K562 (cell line): Measurements from ENCODE around the gene PLEKHG5. TPM values are rescaled to one million over a fixed set of nuclear protein-coding genes. Genes with fewer than 3 reads are reported as not detected.
A peak's percentile ranks its signal among the peaks of the same experiment; 100 is the strongest.

Experiments used
- ATF7 ChIP-seq: fragments of 450-650 bp; IDR thresholded peaks from 2 replicates; pipeline ENCODE4 v1.7.1; 2014; ENCODE audit warnings: mild to moderate bottlenecking, moderate library complexity
- CBFA2T3 ChIP-seq: fragments of 450-650 bp; IDR thresholded peaks from 2 replicates; pipeline ENCODE4 v1.6.1; 2017
- CC2D1A ChIP-seq: fragments of 450-650 bp; IDR thresholded peaks from 2 replicates; pipeline ENCODE4 v1.6.1; 2017; ENCODE audit warnings: mild to moderate bottlenecking
- CCNT2 ChIP-seq: IDR thresholded peaks from 2 replicates; pipeline ENCODE4 v1.6.1; 2011; ENCODE audit warnings: borderline replicate concordance, low read depth, mild to moderate bottlenecking, moderate library complexity, mixed read lengths, low read length; ENCODE audit not compliant: insufficient read length; ENCODE audit errors: extremely low read depth
- CEBPG ChIP-seq, 3 experiments: fragments of 200-800 bp in 1 of 3; sonication (Bioruptor generic) in 1 of 3; sonication (generic) in 1 of 3; formaldehyde crosslinking in 1 of 3; IDR thresholded peaks in 2 of 3; conservative IDR thresholded peaks in 1 of 3; 2 replicates each; pipeline versions ENCODE4 v1.6.1 to v1.8.0; 2016 to 2022; ENCODE audit warnings: missing compliant biosample characterization in 2 of 3, missing genetic modification characterization in 2 of 3, mild to moderate bottlenecking in 1 of 3, missing genetic modification reagents in 1 of 3
- CTBP1 ChIP-seq: fragments of 450-650 bp; IDR thresholded peaks from 2 replicates; pipeline ENCODE4 v1.6.1; 2016; ENCODE audit warnings: borderline replicate concordance
- CXXC5 ChIP-seq: fragments of 250-450 bp; sonication (Bioruptor Pico); IDR thresholded peaks from 2 replicates; pipeline ENCODE4 v1.8.0; 2022; ENCODE audit warnings: inconsistent platforms, mild to moderate bottlenecking, moderate library complexity
- DMBX1 ChIP-seq: fragments of 250-450 bp; sonication (Bioruptor Pico); IDR thresholded peaks from 2 replicates; pipeline ENCODE4 v1.8.0; 2022; ENCODE audit warnings: inconsistent platforms, mild to moderate bottlenecking, moderate library complexity, borderline replicate concordance
- GATAD2A ChIP-seq: fragments of 450-650 bp; IDR thresholded peaks from 2 replicates; pipeline ENCODE4 v1.6.1; 2017
- GTF2E2 ChIP-seq: fragments of 200-800 bp; sonication (Bioruptor generic); IDR thresholded peaks from 2 replicates; pipeline ENCODE4 v1.6.1; 2016; ENCODE audit warnings: missing genetic modification characterization, missing compliant biosample characterization
- KLF1 ChIP-seq: fragments of 450-650 bp; IDR thresholded peaks from 2 replicates; pipeline ENCODE4 v1.6.1; 2016; ENCODE audit warnings: missing genetic modification characterization, missing compliant biosample characterization
- MCM7 ChIP-seq, 2 experiments: fragments of 450-650 bp; IDR thresholded peaks; 2 replicates each; pipeline ENCODE4 v1.6.1; 2016 to 2018
- MYC ChIP-seq, 2 experiments: fragments of 250-450 bp in 1 of 2; sonication (Bioruptor Pico) in 1 of 2; IDR thresholded peaks; 2 replicates each; pipeline versions ENCODE4 v1.5.1 to v1.6.1; 2012 to 2021; ENCODE audit warnings: low read depth in 2 of 2, borderline replicate concordance in 1 of 2, improper control_type of control experiment in 1 of 2, low read length in 1 of 2, mild to moderate bottlenecking in 1 of 2, moderate library complexity in 1 of 2
- MYNN ChIP-seq, 2 experiments: sonication (generic); formaldehyde crosslinking in 1 of 2; IDR thresholded peaks; 2 replicates each; pipeline versions ENCODE4 v1.5.0 to v1.6.1; 2016 to 2020; ENCODE audit warnings: antibody characterized with exemption in 1 of 2, missing genetic modification reagents in 1 of 2
- RNF219 ChIP-seq: fragments of 250-450 bp; sonication (Bioruptor Pico); IDR thresholded peaks from 2 replicates; pipeline ENCODE4 v1.5.0; 2022; ENCODE audit warnings: mild to moderate bottlenecking
- SREBF1 ChIP-seq: fragments of 150-350 bp; IDR thresholded peaks from 2 replicates; pipeline ENCODE4 v1.6.1; 2014; ENCODE audit warnings: antibody characterized with exemption, low read depth, low read length, borderline replicate concordance
- TRIM24 ChIP-seq, 2 experiments: fragments of 450-650 bp; IDR thresholded peaks; 2 replicates each; pipeline ENCODE4 v1.6.1; 2016
- ZBTB7A ChIP-seq: IDR thresholded peaks from 2 replicates; pipeline ENCODE4 v1.6.1; 2011; ENCODE audit warnings: low read depth, mild to moderate bottlenecking, low read length, moderate library complexity, borderline replicate concordance; ENCODE audit not compliant: control insufficient read depth
- ZFX ChIP-seq: sonication (generic); formaldehyde crosslinking; IDR thresholded peaks from 2 replicates; pipeline ENCODE4 v1.8.0; 2022; ENCODE audit warnings: mild to moderate bottlenecking, missing genetic modification reagents, moderate library complexity
- ZNF263 ChIP-seq: sonication (generic); formaldehyde crosslinking; IDR thresholded peaks from 2 replicates; pipeline ENCODE4 v1.8.0; 2022; ENCODE audit warnings: mild to moderate bottlenecking, missing genetic modification reagents, borderline replicate concordance
- ZNF551 ChIP-seq: fragments of 250-450 bp; sonication (Bioruptor Pico); IDR thresholded peaks from 2 replicates; pipeline ENCODE4 v1.5.0; 2021; ENCODE audit warnings: mild to moderate bottlenecking, moderate library complexity
- ZNF766 ChIP-seq: fragments of 200-800 bp; sonication (Bioruptor generic); conservative IDR thresholded peaks from 2 replicates; pipeline ENCODE4 v1.6.1; 2016; ENCODE audit warnings: missing genetic modification characterization, missing compliant biosample characterization
- polyA plus RNA-seq, 8 experiments: library from polyadenylated mRNA; depleted of rRNA in 4 of 8; stranded (reverse) in 5 of 8; unstranded in 3 of 8; fragments of >200 nt; fragmentation: Nextera tagmentation in 2 of 8; fragmentation: Illumina TruSeq in 1 of 8; extraction: Ambion mirVana in 2 of 8; extraction: Trizol in 1 of 8; gene quantifications; 2 replicates each; pipeline versions ENCODE4 v1.2.1 to v1.2.3, GENCODE V29; 2011 to 2014; ENCODE audit warnings: inconsistent platforms in 1 of 8, missing spikeins in 1 of 8
- total RNA-seq, 7 experiments: library from RNA; depleted of rRNA in 6 of 7; stranded (reverse); fragments of >200 nt in 6 of 7; fragmentation: Illumina TruSeq in 2 of 7; extraction: Trizol in 2 of 7; gene quantifications; 2 replicates each; pipeline versions ENCODE4 v1.2.1 to v1.2.3, GENCODE V29; 2011 to 2021; ENCODE audit warnings: low replicate concordance in 1 of 7
- TF ChIP-seq, protein P1 (sequence below), 2 experiments: fragments of 450-650 bp; conservative IDR thresholded peaks; 2 replicates each; pipeline ENCODE4 v1.6.1; 2017; ENCODE audit warnings: mild to moderate bottlenecking in 2 of 2, moderate library complexity in 2 of 2
- TF ChIP-seq, protein P2 (sequence below): sonication (generic); formaldehyde crosslinking; IDR thresholded peaks from 2 replicates; pipeline ENCODE4 v1.9.0; 2022; ENCODE audit warnings: mild to moderate bottlenecking, missing genetic modification reagents

Gene PLEKHG5
- total and polyA plus RNA-seq, 9 of the 15 experiments (the other 6 are each of a cell fraction or from before 2014, with no cell fraction given), result 0.04 to 0.29 (median 0.09) TPM; not detected in 3

- TF ChIP-seq ZBTB7A, result no peak
- TF ChIP-seq MCM7 (IDR thresholded peaks at IDR 0.05), result no peak
- peak; percentile 68 for TF ChIP-seq CXXC5 (CRISPR knock-in tag)
- peak; percentile 40; the same call in 1 of the 2 replicates for TF ChIP-seq GATAD2A
- no peak for TF ChIP-seq GTF2E2 (tag)
- TF ChIP-seq ZNF263, result 0 out of 2 replicates have a peak, but pooled peaks have one; percentile 22
- no peak for TF ChIP-seq DMBX1 (CRISPR knock-in tag)
- TF ChIP-seq CEBPG (CRISPR knock-in tag; IDR thresholded peaks at IDR 0.05), result no peak
- no peak for TF ChIP-seq CEBPG (tag; conservative IDR thresholded peaks at IDR 0.05 in 1 of 2, IDR thresholded peaks at IDR 0.05 in 1 of 2)
- peak; percentile 65 for TF ChIP-seq CCNT2
- TF ChIP-seq ATF7, result no peak
- peak; percentile 72 to 84; a peak in 3 of 4 replicates for TF ChIP-seq TRIM24 (IDR thresholded peaks at IDR 0.05)
- TF ChIP-seq ZNF551 (CRISPR knock-in tag), result no peak
- no peak for TF ChIP-seq ZNF766 (CRISPR knock-in tag)
- peak; percentile 89 for TF ChIP-seq ZFX (CRISPR knock-in tag)
- peak; percentile 80; the same call in 1 of the 2 replicates for TF ChIP-seq MYNN (IDR thresholded peaks at IDR 0.05)
- TF ChIP-seq MYNN (CRISPR knock-in tag; IDR thresholded peaks at IDR 0.05), result no peak
- TF ChIP-seq RNF219 (CRISPR knock-in tag), result no peak
- TF ChIP-seq, protein P1, sequence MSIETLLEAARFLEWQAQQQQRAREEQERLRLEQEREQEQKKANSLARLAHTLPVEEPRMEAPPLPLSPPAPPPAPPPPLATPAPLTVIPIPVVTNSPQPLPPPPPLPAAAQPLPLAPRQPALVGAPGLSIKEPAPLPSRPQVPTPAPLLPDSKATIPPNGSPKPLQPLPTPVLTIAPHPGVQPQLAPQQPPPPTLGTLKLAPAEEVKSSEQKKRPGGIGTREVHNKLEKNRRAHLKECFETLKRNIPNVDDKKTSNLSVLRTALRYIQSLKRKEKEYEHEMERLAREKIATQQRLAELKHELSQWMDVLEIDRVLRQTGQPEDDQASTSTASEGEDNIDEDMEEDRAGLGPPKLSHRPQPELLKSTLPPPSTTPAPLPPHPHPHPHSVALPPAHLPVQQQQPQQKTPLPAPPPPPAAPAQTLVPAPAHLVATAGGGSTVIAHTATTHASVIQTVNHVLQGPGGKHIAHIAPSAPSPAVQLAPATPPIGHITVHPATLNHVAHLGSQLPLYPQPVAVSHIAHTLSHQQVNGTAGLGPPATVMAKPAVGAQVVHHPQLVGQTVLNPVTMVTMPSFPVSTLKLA (conservative IDR thresholded peaks at IDR 0.05), result peak in 1 of 2 experiments; percentile 32; a peak in 1 of 4 replicates
- TF ChIP-seq SREBF1, result no peak
- TF ChIP-seq CC2D1A, result 0 out of 2 replicates have a peak, but pooled peaks have one; percentile 16
- TF ChIP-seq CBFA2T3, result peak; percentile 92
- peak; percentile 80 for TF ChIP-seq CTBP1
- TF ChIP-seq, protein P2, sequence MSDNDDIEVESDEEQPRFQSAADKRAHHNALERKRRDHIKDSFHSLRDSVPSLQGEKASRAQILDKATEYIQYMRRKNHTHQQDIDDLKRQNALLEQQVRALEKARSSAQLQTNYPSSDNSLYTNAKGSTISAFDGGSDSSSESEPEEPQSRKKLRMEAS, result peak; percentile 70
- TF ChIP-seq MYC (IDR thresholded peaks at IDR 0.05; ENCODE audit: low read depth, low read length), result peak; percentile 57; the same call in 1 of the 2 replicates
- TF ChIP-seq MYC (CRISPR knock-in tag; IDR thresholded peaks at IDR 0.05; ENCODE audit: borderline replicate concordance, low read depth), result no peak
- peak; percentile 88 for TF ChIP-seq KLF1 (tag)
Observed at GRCh38 chr1:6426277-6426971, 65.0 kb downstream of the PLEKHG5 start (continued).
